Type B pancreatic cell (in vitro differentiated cells): ENCODE measurements around the gene CFAP97D1. TPM values are rescaled to one million over a fixed set of nuclear protein-coding genes. Genes with fewer than 3 reads are reported as not detected.

Experiments used
- DNase-seq: peaks from one replicate; pipeline ENCODE4 v3.0.0; 2021; ENCODE audit warnings: mixed read lengths; ENCODE audit not compliant: unreplicated experiment; ENCODE audit errors: extremely low spot score
- H3K27ac Mint-ChIP-seq: 2 replicates; pipeline ENCODE4 v1.8.0; 2021; ENCODE audit warnings: mild to moderate bottlenecking, mixed read lengths
- H3K27me3 Mint-ChIP-seq: 2 replicates; pipeline ENCODE4 v1.8.0; 2021; ENCODE audit warnings: mixed read lengths
- H3K36me3 Mint-ChIP-seq: 2 replicates; pipeline ENCODE4 v1.8.0; 2021; ENCODE audit warnings: mixed read lengths
- H3K4me1 Mint-ChIP-seq: one replicate; pipeline ENCODE4 v1.8.0; 2021; ENCODE audit warnings: mixed read lengths; ENCODE audit not compliant: unreplicated experiment
- H3K4me3 Mint-ChIP-seq: 2 replicates; pipeline ENCODE4 v1.8.0; 2021; ENCODE audit warnings: mild to moderate bottlenecking, mixed read lengths
- H3K9me3 Mint-ChIP-seq: 2 replicates; pipeline ENCODE4 v1.8.0; 2021; ENCODE audit warnings: mixed read lengths
- total RNA-seq: library from RNA; stranded (reverse); gene quantifications from 2 replicates; pipeline ENCODE4 v1.2.1, GENCODE V29; 2021; ENCODE audit warnings: low replicate concordance
- TF ChIP-seq, protein P1 (sequence below): fragments of 200-600 bp; sonication (generic); conservative IDR thresholded peaks from 2 replicates; pipeline ENCODE4 v1.5.0; 2021; ENCODE audit warnings: antibody characterized with exemption, mild to moderate bottlenecking

CFAP97D1 gene
- total RNA-seq, 1 donor from 2014 or later: not detected

DNA sequence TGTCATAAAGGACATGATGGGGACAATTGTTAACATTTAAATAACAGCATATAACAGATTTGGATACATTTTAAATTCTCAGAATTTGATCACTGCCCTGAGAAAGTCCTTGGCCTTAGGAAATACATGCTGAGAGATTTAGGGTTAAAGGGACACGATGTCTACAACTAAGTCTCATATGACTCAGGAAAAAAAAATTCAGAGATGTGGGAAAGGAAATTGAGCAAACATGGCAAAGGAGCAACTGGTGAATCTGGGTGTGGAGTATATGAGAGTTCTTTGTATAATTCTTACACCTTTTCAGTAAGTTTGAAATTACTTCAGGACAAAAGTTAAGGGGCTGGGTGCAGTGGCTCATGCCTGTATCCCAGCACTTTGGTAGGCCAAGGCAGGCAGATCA is 34.5 kb downstream of the CFAP97D1 start:
- TF ChIP-seq, protein P1, sequence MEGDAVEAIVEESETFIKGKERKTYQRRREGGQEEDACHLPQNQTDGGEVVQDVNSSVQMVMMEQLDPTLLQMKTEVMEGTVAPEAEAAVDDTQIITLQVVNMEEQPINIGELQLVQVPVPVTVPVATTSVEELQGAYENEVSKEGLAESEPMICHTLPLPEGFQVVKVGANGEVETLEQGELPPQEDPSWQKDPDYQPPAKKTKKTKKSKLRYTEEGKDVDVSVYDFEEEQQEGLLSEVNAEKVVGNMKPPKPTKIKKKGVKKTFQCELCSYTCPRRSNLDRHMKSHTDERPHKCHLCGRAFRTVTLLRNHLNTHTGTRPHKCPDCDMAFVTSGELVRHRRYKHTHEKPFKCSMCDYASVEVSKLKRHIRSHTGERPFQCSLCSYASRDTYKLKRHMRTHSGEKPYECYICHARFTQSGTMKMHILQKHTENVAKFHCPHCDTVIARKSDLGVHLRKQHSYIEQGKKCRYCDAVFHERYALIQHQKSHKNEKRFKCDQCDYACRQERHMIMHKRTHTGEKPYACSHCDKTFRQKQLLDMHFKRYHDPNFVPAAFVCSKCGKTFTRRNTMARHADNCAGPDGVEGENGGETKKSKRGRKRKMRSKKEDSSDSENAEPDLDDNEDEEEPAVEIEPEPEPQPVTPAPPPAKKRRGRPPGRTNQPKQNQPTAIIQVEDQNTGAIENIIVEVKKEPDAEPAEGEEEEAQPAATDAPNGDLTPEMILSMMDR: no peak
- no peak overlapping the region for H3K27ac Mint-ChIP-seq
- peaks cover 3% of the 10 kb centered on the region for H3K36me3 Mint-ChIP-seq
- no peaks in the 10 kb centered on the region for H3K4me1 Mint-ChIP-seq
- H3K27me3 Mint-ChIP-seq: no peaks in the 10 kb centered on the region
- DNase-seq: no peak
- H3K4me3 Mint-ChIP-seq: no peak overlapping the region
- H3K9me3 Mint-ChIP-seq: no peaks in the 10 kb centered on the region

GRCh38 chr17:43816336-43817320 is 36.4 kb downstream of the CFAP97D1 start:
- TF ChIP-seq, protein P1: no peak
- DNase-seq: no peak
- Mint-ChIP-seq H3K4me1 (no peaks in the 10 kb centered on the region), H3K27ac (no peak overlapping the region), H3K36me3 (peaks cover 3% of the 10 kb centered on the region), H3K4me3 (no peak overlapping the region), H3K27me3 (no peaks in the 10 kb centered on the region), H3K9me3 (no peaks in the 10 kb centered on the region)

DNA sequence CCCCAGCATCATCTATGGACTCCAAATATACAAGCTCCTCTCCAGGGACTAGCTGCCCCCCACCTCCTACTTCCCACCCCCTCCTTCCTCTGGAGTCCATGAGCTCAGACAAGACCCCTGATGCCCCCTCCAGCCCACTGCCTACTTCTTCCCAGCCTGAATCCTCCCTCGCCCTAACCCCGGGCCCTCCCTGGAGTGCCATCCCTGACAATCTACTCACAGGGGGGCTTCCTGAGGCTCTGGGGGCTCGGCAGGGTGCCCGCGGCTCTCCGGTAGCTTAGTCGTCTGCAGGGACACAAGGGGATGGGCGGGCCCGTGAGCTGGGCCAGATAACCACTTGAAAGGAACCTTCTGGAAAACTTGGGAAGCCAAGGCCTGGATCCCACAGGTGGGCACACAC is 37.6 kb downstream of the CFAP97D1 start:
- Mint-ChIP-seq H3K4me1 (no peaks in the 10 kb centered on the region), H3K36me3 (peaks cover 3% of the 10 kb centered on the region), H3K4me3 (no peak overlapping the region), H3K27ac (no peak overlapping the region), H3K27me3 (no peaks in the 10 kb centered on the region), H3K9me3 (no peaks in the 10 kb centered on the region)
- TF ChIP-seq, protein P1: no peak
- no peak for DNase-seq

- TF ChIP-seq, protein P1: no peak
- no peaks in the 10 kb centered on the region for H3K27me3 Mint-ChIP-seq
- H3K4me3 Mint-ChIP-seq: no peak overlapping the region
- H3K4me1 Mint-ChIP-seq: no peaks in the 10 kb centered on the region
- H3K27ac Mint-ChIP-seq: no peak overlapping the region
- DNase-seq: no peak
- no peaks in the 10 kb centered on the region for H3K9me3 Mint-ChIP-seq
- peaks cover 8% of the 10 kb centered on the region for H3K36me3 Mint-ChIP-seq
Observed at GRCh38 chr17:43818966-43819365, 38.7 kb downstream of the CFAP97D1 start.

GRCh38 chr17:43820759-43821158 is 40.5 kb downstream of the CFAP97D1 start:
- H3K36me3 Mint-ChIP-seq: peaks cover 8% of the 10 kb centered on the region
- no peak overlapping the region for H3K27ac Mint-ChIP-seq
- H3K9me3 Mint-ChIP-seq: no peaks in the 10 kb centered on the region
- TF ChIP-seq, protein P1: no peak
- no peaks in the 10 kb centered on the region for H3K4me1 Mint-ChIP-seq
- no peak overlapping the region for H3K4me3 Mint-ChIP-seq
- no peaks in the 10 kb centered on the region for H3K27me3 Mint-ChIP-seq
- no peak for DNase-seq
